Fibroblast of villous mesenchyme (primary cell): ENCODE results near the gene OR52B4. TPM values are rescaled to one million over a fixed set of nuclear protein-coding genes. Genes with fewer than 3 reads are reported as not detected.
"Not testable (repeated sequence)": the region's sequence is repeated elsewhere in the genome, so short reads cannot be mapped to it uniquely, and the experiment has no call there.

Experiments
- DNase-seq: peaks from one replicate; pipeline ENCODE4 v3.0.0-alpha.2; 2010; ENCODE audit warnings: low read depth
- H3K4me3 ChIP-seq: 2 replicates; pipeline ENCODE4 v1.5.1; 2011; ENCODE audit warnings: low read depth, mild to moderate bottlenecking, low read length
- CTCF ChIP-seq: IDR thresholded peaks from 2 replicates; pipeline ENCODE4 v1.5.1; 2012; ENCODE audit warnings: low read depth, mild to moderate bottlenecking, low read length; ENCODE audit not compliant: insufficient read depth
- total RNA-seq: library from RNA; depleted of rRNA; stranded (reverse); fragments of >200 nt; gene quantifications from 2 replicates; pipeline ENCODE4 v1.2.3, GENCODE V29; 2012

The OR52B4 gene
- total RNA-seq, 1 donor: not detected

- H3K4me3 ChIP-seq: no peak overlapping the region
- DNase-seq: no peak
- no peak for TF ChIP-seq CTCF
Observed at GRCh38 chr11:4385978-4386740, 18.0 kb upstream of the OR52B4 start.

- no peak for TF ChIP-seq CTCF
- no peak overlapping the region for H3K4me3 ChIP-seq
- DNase-seq: no peak
Observed at GRCh38 chr11:4381901-4382300, 13.7 kb upstream of the OR52B4 start.

- no peak overlapping the region for H3K4me3 ChIP-seq
- no peak for DNase-seq
- no peak for TF ChIP-seq CTCF
Observed at GRCh38 chr11:4375431-4376140, 7.4 kb upstream of the OR52B4 start.

GRCh38 chr11:4370166-4370565, 2.0 kb upstream of the OR52B4 start:
- H3K4me3 ChIP-seq: no peak overlapping the region
- no peak for TF ChIP-seq CTCF
- DNase-seq: no peak

- not testable (repeated sequence) for DNase-seq, H3K4me3 ChIP-seq
Observed at GRCh38 chr11:4348142-4348541, 20.0 kb downstream of the OR52B4 start.

GRCh38 chr11:4345366-4345765, 22.8 kb downstream of the OR52B4 start:
- H3K4me3 ChIP-seq, DNase-seq: not testable (repeated sequence)

- not testable (repeated sequence) for H3K4me3 ChIP-seq, DNase-seq
Observed at GRCh38 chr11:4334356-4334755, 33.8 kb downstream of the OR52B4 start.

Other genes starting within 250 kb of the OR52B4 start
- 11.0 and 20.3 TPM in 2 replicates for gene TRIM21, start 25.3 kb upstream of the OR52B4 start, total RNA-seq
- gene OR52K2, start 80.9 kb upstream of the OR52B4 start, total RNA-seq: not detected in 2 replicates
- not detected in 2 replicates for gene OR52K1, start 114.3 kb upstream of the OR52B4 start, total RNA-seq
- not detected in 2 replicates for gene OR52M1, start 176.8 kb upstream of the OR52B4 start, total RNA-seq
- gene OR52I2, start 213.4 kb upstream of the OR52B4 start, total RNA-seq: not detected in 2 replicates
- gene OR52I1, start 225.7 kb upstream of the OR52B4 start, total RNA-seq: under 0.01 TPM in 1 of 2 replicates, not detected in the other
- gene TRIM68, start 239.8 kb upstream of the OR52B4 start, total RNA-seq: 9.3 and 12.1 TPM in 2 replicates